Activated CD8-positive, alpha-beta T cell treated with anti-CD3 and anti-CD28 coated beads, Interleukin-2, amount 10 ng/mL, durations not matched to agents 7 days and 5 days (primary cell): ENCODE data around the gene DEAF1. TPM values are rescaled to one million over a fixed set of nuclear protein-coding genes. Genes with fewer than 3 reads are reported as not detected.

Experiments used
- ATAC-seq: fragments of 150-1000 bp; cut with Tn5 transposase; one replicate; pipeline ENCODE4 v1.10.0; 2021; ENCODE audit warnings: moderate library complexity
- CTCF ChIA-PET: fragments of 350-600 bp; sonication (Branson Sonifier 250); formaldehyde crosslinking; loops from one replicate; lab custom pipeline; 2021; ENCODE audit warnings: antibody characterized with exemption; lab: Charles Lee
- POLR2A ChIA-PET: fragments of 350-600 bp; sonication (Branson Sonifier 250); formaldehyde crosslinking; loops from one replicate; lab custom pipeline; 2021; ENCODE audit warnings: antibody characterized with exemption; lab: Charles Lee
- DNase-seq: peaks from one replicate; pipeline ENCODE4 v3.0.0-alpha.2; 2020
- H3K27ac Mint-ChIP-seq: one replicate; pipeline ENCODE4 v1.8.0; 2021; ENCODE audit warnings: mild to moderate bottlenecking, mixed read lengths
- H3K27me3 Mint-ChIP-seq: one replicate; pipeline ENCODE4 v1.8.0; 2021; ENCODE audit warnings: low read depth, mixed read lengths
- H3K36me3 Mint-ChIP-seq: one replicate; pipeline ENCODE4 v1.8.0; 2021; ENCODE audit warnings: low read depth, mixed read lengths
- H3K4me1 Mint-ChIP-seq: one replicate; pipeline ENCODE4 v1.8.0; 2021; ENCODE audit warnings: low read depth, mixed read lengths
- H3K4me3 Mint-ChIP-seq: one replicate; pipeline ENCODE4 v1.8.0; 2021; ENCODE audit warnings: mild to moderate bottlenecking, mixed read lengths
- H3K9me3 Mint-ChIP-seq: one replicate; pipeline ENCODE4 v1.8.0; 2022; ENCODE audit warnings: mixed read lengths; ENCODE audit not compliant: insufficient read depth
- total RNA-seq, 2 experiments: library from RNA; stranded (reverse); gene quantifications; one replicate each; pipeline ENCODE4 v1.2.3, GENCODE V29; 2021

Gene DEAF1
- total RNA-seq, 2 experiments from 2014 or later: 34.1 to 36.7 TPM

DNA sequence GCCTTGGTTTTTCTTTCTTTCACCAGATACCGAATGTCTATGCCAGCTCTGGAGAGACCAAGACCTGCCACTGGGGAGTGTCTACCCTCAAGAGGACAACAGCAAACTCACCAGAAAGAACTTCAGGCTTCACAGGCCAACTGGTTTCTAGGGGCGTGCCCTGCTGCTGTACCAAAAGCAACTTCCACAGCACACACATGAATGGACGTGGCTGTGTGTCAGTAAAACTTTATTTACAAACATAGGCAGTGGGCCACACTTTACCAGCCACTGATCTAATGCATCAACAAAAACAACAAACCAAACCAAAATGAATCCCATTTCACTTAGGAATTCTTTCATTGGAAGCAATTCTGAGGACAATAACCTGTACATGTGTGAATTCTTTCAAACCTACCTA, 16.7 kb downstream of the DEAF1 start:
- ATAC-seq: no peak
- Mint-ChIP-seq H3K9me3 (no peaks in the 10 kb centered on the region), H3K4me3 (no peak overlapping the region), H3K27me3 (no peaks in the 10 kb centered on the region), H3K4me1 (peaks cover 8% of the 10 kb centered on the region), H3K27ac (no peak overlapping the region), H3K36me3 (peaks cover 46% of the 10 kb centered on the region)
- DNase-seq: no peak
- CTCF ChIA-PET: no interaction called here
- POLR2A ChIA-PET: no interaction called here

GRCh38 chr11:674406-674805, 20.6 kb downstream of the DEAF1 start:
- no peak for DNase-seq
- H3K27ac Mint-ChIP-seq: no peak overlapping the region
- peaks cover 28% of the 10 kb centered on the region for H3K36me3 Mint-ChIP-seq
- POLR2A ChIA-PET: no interaction called here
- CTCF ChIA-PET: interaction anchor here (0.9 to 2.3 kb wide), 5 partner anchors 9 to 53 kb away, joined by 3 to 8 read pairs (median 4); partner anchors contain the start of gene TMEM80
- H3K4me1 Mint-ChIP-seq: no peaks in the 10 kb centered on the region
- no peak overlapping the region for H3K4me3 Mint-ChIP-seq
- no peaks in the 10 kb centered on the region for H3K9me3 Mint-ChIP-seq
- no peak for ATAC-seq
- no peaks in the 10 kb centered on the region for H3K27me3 Mint-ChIP-seq

GRCh38 chr11:673866-674265, 21.2 kb downstream of the DEAF1 start:
- CTCF ChIA-PET: interaction anchor here (0.9 to 2.3 kb wide), 6 partner anchors 9 to 53 kb away, joined by 3 to 8 read pairs (median 4); partner anchors contain the start of gene TMEM80
- POLR2A ChIA-PET: no interaction called here

GRCh38 chr11:665704-666281, 29.2 kb downstream of the DEAF1 start:
- Mint-ChIP-seq H3K36me3 (peaks cover 17% of the 10 kb centered on the region), H3K9me3 (no peaks in the 10 kb centered on the region), H3K4me3 (no peak overlapping the region), H3K4me1 (peaks cover 5% of the 10 kb centered on the region), H3K27ac (no peak overlapping the region), H3K27me3 (no peaks in the 10 kb centered on the region)
- POLR2A ChIA-PET: no interaction called here
- DNase-seq (no peak), ATAC-seq (no peak)
- CTCF ChIA-PET: interaction anchor here (0.9 to 1.0 kb wide), 2 partner anchors 8 to 57 kb away, joined by 3 to 4 read pairs; no protein-coding TSS in a partner anchor

More at GRCh38 chr11:673866-674265, 21.2 kb downstream of the DEAF1 start:
- H3K9me3 Mint-ChIP-seq: no peaks in the 10 kb centered on the region
- H3K27ac Mint-ChIP-seq: no peak overlapping the region
- H3K27me3 Mint-ChIP-seq: no peaks in the 10 kb centered on the region
- no peaks in the 10 kb centered on the region for H3K4me1 Mint-ChIP-seq
- no peak for DNase-seq
- no peak overlapping the region for H3K4me3 Mint-ChIP-seq
- peaks cover 28% of the 10 kb centered on the region for H3K36me3 Mint-ChIP-seq
- ATAC-seq: no peak

- no peak for DNase-seq
- H3K36me3 Mint-ChIP-seq: peaks cover 17% of the 10 kb centered on the region
- H3K27me3 Mint-ChIP-seq: no peaks in the 10 kb centered on the region
- no peaks in the 10 kb centered on the region for H3K9me3 Mint-ChIP-seq
- no peak for ATAC-seq
- peaks cover 5% of the 10 kb centered on the region for H3K4me1 Mint-ChIP-seq
- POLR2A ChIA-PET: no interaction called here
- H3K27ac Mint-ChIP-seq: no peak overlapping the region
- no peak overlapping the region for H3K4me3 Mint-ChIP-seq
- CTCF ChIA-PET: interaction anchor here (0.9 to 1.0 kb wide), 2 partner anchors 9 to 57 kb away, joined by 3 to 4 read pairs; no protein-coding TSS in a partner anchor
These were observed 29.8 kb downstream of the DEAF1 start for GRCh38 chr11:665062-665703.

DNA sequence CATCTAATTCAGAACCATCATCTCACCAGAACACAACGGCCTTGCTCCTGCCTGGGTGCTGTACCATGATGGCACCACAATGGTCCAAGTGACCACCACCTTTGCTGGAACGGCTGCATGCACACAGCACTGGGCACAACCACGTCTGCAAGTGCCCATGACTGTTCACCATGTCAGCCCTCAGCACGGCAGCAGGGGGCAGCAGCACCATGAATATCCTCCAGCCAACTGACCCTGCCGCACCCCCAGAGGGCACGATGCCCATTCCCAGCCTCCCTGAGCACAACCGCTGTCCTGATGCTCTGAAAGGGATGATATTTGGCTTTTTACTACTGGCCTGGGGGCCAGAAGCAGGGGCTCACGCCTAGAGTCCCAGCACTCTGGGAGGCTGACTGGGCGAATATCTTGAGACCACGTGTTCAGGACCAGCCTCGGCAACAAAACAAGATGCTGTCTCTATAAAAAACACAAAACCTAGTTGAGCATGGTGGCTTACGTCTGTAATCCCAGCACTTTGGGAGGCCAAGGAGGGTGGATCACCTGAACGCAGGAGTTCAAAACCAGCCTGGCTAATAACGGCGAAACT, 32.2 kb downstream of the DEAF1 start:
- Mint-ChIP-seq H3K4me3 (no peak overlapping the region), H3K27me3 (no peaks in the 10 kb centered on the region), H3K4me1 (peaks cover 5% of the 10 kb centered on the region), H3K27ac (no peak overlapping the region), H3K36me3 (peaks cover 13% of the 10 kb centered on the region), H3K9me3 (no peaks in the 10 kb centered on the region)
- ATAC-seq (peak; percentile 74), DNase-seq (peak; percentile 54)
- POLR2A ChIA-PET: no interaction called here
- CTCF ChIA-PET: interaction anchor here (0.6 to 2.2 kb wide), 9 partner anchors 11 to 113 kb away, joined by 3 to 8 read pairs (median 4); partner anchors contain the start of gene TALDO1

DNA sequence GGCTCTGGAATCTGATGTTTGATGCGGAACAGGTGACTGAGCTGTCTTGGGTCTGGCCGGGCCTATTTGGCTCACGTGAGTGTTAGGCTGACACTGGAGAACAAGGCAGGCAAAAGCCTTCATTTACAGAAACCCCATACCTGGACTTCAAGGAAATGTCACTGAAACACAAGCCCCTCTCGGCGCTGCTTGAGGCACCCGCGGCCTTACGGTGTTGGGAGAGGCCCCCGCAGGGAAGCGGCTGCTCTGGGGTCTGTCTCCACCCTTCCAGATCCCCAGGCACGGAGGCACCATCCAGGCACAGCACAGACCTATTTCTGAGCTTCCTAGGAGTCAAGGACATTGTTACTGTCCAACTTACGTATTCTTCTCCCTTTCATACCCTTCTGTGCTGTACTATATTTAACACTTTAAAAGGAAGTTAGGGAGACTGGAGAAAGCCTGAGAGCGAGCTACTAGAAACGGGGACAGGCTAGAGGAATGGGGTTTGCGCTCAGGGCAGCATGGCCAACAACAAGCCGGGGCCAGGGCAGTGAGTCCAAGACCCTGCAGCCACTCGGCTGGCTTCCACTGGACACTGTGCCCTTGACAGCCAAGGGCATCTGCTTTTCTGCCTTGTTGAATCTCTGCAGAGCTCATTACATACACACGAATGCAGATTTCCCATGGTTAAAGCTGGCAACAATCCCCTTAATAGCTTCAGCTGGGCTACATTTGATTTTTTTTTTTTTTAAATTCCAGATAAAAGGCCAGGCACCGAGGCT, 34.2 kb downstream of the DEAF1 start:
- no peak for ATAC-seq
- ChIA-PET CTCF (interaction anchor here (1.1 kb wide), 1 partner anchor 62 kb away, joined by 3 read pairs; no protein-coding TSS in a partner anchor), POLR2A (interaction anchor here (1.0 kb wide), 1 partner anchor 72 kb away, joined by 3 read pairs; no protein-coding TSS in a partner anchor)
- Mint-ChIP-seq H3K4me1 (peaks cover 5% of the 10 kb centered on the region), H3K27me3 (no peaks in the 10 kb centered on the region), H3K27ac (no peak overlapping the region), H3K4me3 (no peak overlapping the region), H3K36me3 (peaks cover 10% of the 10 kb centered on the region), H3K9me3 (no peaks in the 10 kb centered on the region)
- DNase-seq: no peak

GRCh38 chr11:660281-660680, 34.7 kb downstream of the DEAF1 start:
- no peak for ATAC-seq
- H3K27ac Mint-ChIP-seq: no peak overlapping the region
- H3K36me3 Mint-ChIP-seq: peaks cover 9% of the 10 kb centered on the region
- POLR2A ChIA-PET: interaction anchor here (1.0 kb wide), 1 partner anchor 71 kb away, joined by 3 read pairs; no protein-coding TSS in a partner anchor
- CTCF ChIA-PET: no interaction called here
- peaks cover 5% of the 10 kb centered on the region for H3K4me1 Mint-ChIP-seq
- DNase-seq: no peak
- no peaks in the 10 kb centered on the region for H3K9me3 Mint-ChIP-seq
- H3K27me3 Mint-ChIP-seq: no peaks in the 10 kb centered on the region
- no peak overlapping the region for H3K4me3 Mint-ChIP-seq

DNA sequence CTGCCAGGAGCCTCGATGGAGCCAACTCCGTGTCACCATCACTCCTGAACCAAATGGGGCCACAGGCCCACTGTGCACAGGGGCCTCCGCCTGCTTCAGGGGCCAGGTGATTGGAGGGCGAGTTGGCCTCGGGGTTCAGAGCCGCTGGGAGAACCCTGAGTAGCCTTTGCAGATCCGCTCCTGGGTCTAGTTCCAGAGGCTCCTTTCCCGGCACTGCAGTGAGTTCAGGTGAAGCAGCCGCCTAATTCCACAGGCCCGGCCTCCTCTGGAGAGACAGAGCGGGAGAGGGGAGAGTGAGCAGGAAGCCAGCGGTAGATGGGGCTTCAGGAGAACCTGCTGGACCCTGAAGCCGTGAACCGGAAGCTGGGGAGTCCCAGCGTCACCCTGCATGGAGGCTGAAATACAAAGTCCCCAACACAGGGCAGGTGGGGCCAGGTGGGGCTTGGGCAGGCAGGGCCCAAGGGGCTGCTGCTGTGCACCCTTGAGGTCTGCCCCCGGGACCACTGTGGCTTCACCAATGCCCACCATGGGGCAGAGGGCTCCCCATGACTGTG, 35.4 kb downstream of the DEAF1 start:
- no peak for ATAC-seq
- Mint-ChIP-seq H3K4me3 (no peak overlapping the region), H3K36me3 (peaks cover 10% of the 10 kb centered on the region), H3K9me3 (no peaks in the 10 kb centered on the region), H3K27me3 (no peaks in the 10 kb centered on the region), H3K4me1 (peaks cover 5% of the 10 kb centered on the region), H3K27ac (no peak overlapping the region)
- POLR2A ChIA-PET: interaction anchor here (0.7 kb wide), 1 partner anchor 329 kb away, joined by 5 read pairs; no protein-coding TSS in a partner anchor
- CTCF ChIA-PET: no interaction called here
- DNase-seq: no peak

GRCh38 chr11:657691-658126, 37.3 kb downstream of the DEAF1 start:
- H3K9me3 Mint-ChIP-seq: no peaks in the 10 kb centered on the region
- H3K36me3 Mint-ChIP-seq: peaks cover 5% of the 10 kb centered on the region
- no peak for DNase-seq
- POLR2A ChIA-PET: no interaction called here
- H3K27ac Mint-ChIP-seq: no peak overlapping the region
- H3K4me3 Mint-ChIP-seq: no peak overlapping the region
- CTCF ChIA-PET: no interaction called here
- peaks cover 3% of the 10 kb centered on the region for H3K4me1 Mint-ChIP-seq
- ATAC-seq: no peak
- H3K27me3 Mint-ChIP-seq: no peaks in the 10 kb centered on the region

GRCh38 chr11:656866-657265, 38.2 kb downstream of the DEAF1 start:
- H3K27me3 Mint-ChIP-seq: no peaks in the 10 kb centered on the region
- CTCF ChIA-PET: interaction anchor here (1.6 kb wide), 1 partner anchor 66 kb away, joined by 5 read pairs; no protein-coding TSS in a partner anchor

More at GRCh38 chr11:656866-657265, 38.2 kb downstream of the DEAF1 start:
- ATAC-seq: no peak
- H3K36me3 Mint-ChIP-seq: peaks cover 4% of the 10 kb centered on the region
- no peak overlapping the region for H3K4me3 Mint-ChIP-seq
- POLR2A ChIA-PET: no interaction called here
- no peaks in the 10 kb centered on the region for H3K4me1 Mint-ChIP-seq
- H3K27ac Mint-ChIP-seq: no peak overlapping the region
- DNase-seq: no peak
- no peaks in the 10 kb centered on the region for H3K9me3 Mint-ChIP-seq
